ENCODE data around the gene DENND1A.
"Not testable (repeated sequence)": the region's sequence is repeated elsewhere in the genome, so short reads cannot be mapped to it uniquely, and the experiment has no call there.

Gene DENND1A

DNA sequence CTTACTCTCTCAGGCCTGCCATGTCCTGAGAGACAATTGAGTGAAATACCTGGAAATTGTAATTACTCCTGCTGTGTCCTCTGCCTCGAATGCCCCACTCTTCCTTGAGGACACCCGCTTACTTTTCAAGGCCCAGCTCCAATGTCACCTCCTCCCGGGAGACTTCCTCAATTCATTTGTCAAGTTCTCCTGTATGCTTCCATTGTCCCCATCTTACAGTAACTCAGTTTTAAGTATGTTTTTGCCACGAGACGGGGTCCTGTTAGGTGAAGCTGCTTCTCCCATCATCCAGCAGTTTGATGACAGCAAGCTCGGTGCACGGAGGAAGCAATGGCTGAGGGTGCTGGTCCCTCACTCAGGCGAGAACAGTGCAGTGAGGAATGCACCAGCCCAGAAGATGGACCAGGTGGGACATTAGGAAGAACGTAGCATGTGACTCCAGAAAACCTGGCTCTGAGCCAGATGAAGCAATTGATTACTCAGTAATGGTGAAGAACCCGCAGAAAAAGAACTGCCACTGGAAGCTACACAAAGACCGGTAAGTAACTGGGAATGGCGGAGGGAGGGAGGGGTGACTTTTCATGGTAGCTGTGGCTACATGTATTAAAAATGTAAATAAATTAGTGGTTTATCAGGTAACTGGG lies 274.8 kb downstream of the DENND1A start:
- DNase-seq (ENCODE audit: low spot score): no peak

DNA sequence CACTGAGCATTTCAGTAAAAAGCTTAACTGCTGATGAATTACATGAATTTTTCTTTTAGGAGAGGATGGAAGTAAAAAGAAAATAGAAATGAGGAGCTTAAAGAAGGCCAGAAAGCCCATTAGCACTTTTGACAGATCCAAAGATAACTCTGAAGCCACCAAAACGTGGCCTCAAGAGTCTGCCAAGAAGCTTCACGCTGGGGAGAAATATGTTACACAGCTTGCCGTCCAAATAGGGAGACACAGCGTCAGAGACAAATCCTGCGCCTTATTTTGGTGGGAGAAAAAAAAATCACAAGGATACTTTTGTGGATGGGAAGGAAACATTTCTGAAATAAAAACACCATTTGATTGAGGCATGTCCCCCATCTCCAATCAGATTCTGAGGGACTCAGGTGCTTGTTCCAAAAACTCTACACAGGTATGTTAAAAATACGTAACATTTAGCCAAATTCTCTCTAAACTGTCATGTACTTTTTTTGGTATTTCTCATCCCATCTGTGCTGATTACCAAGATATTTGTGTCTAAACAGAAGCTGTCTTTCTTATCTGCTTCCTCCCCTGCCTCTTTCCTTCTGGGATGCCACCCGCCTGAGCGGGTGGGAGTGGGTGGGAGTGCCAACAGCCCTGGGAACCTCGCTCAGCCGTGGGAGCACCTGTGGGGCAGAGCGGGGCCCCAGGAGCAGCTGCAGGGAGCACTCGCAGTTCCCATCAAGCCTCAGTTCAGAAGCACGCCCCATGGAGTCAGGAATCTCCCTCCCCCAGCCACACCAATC lies 275.5 kb downstream of the DENND1A start:
- DNase-seq (ENCODE audit: low spot score): no peak

DNA sequence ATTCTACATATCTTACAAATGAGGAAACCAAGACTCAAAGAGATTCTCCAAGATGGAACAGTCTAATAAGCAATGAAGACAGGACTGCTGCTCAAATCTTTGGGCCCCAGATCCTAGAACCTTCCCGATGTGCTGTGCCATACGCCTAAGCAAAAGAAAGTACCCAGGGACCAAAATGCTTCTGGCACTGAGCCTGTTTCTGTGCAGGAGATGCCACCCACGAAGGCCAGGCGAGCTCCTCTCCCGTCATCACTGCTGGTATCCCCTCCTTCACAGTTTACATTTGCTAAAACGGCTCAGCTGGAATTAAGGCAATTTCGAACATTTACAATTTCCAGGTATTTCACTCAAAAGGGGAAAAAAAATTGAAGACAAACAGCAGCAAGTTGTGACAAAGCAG lies 277.5 kb downstream of the DENND1A start:
- no peak for DNase-seq (ENCODE audit: low spot score)

DNA sequence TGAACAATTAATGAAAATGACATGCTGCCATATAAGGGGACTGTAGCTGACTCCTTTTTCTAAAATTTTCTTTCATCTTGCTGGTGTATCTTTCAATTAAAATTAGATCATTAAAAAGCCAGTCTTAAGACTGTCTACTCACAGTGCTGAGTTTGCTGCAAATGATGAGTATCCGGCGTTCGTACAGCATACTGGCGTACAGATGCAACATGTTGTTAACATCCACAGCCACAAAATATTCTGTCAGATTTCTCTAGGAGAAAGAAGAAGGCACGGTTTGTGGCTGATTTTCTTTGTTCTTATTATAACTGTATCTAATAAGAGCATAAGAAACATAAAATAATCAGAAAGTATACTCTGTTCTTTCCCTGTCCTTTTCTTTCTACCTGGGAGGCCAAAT lies 278.1 kb downstream of the DENND1A start:
- DNase-seq (ENCODE audit: low spot score): no peak

DNA sequence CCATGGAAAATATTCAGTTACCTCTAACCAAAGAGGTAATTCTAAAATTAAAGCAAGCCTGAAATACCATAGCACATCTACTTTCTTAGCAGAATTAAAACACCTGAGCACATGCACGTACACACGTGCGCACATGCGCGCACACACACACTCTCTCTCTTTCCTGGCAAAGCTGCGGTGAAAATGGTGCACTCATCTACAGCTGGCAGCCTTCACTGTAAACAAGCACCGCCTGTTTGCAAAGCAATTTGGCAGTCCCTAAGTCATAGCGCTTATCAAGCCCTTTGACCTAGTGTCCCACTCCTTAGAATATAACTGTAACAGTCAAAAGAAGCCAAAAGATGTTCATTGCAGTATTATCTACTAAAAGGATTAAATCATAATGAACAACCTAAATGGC lies 278.7 kb downstream of the DENND1A start:
- DNase-seq (ENCODE audit: low spot score): no peak

DNA sequence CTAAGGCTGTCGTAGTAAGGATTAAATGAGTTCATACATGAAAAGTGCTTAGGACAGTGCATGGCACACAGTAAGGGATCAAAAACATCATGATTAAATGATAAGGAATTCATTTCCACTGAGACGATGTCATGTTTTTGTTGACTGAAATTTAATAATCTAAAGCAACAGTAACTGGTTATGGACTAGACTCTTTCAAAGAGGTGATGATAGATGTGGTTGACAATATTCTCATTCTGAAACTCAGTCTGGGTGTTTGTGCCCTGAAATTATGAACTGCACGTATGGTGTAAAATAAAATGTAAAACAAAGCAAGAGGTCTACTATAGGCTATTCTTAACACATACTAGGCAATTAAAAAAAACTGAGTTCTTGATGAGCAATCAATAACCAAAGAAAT lies 280.0 kb downstream of the DENND1A start:
- no peak for DNase-seq (ENCODE audit: low spot score)

DNA sequence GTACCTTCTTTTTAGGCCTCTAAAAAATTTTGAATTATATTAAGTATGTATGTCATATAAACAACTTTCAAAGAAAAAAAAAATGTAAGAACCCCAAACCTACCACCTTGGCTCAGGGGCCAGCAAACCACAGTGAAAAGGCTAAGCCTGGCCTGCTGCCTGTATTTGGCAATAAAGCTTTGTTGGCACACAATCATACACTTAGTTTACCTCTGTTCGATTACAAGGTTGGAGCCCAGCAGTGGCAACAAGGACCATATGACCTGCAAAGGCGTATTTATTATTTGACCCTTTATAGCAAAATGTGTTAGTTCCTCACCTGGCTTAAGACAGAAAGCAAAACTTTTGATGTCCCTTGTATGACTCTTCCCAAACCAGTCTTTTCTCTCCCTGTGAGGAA lies 282.8 kb downstream of the DENND1A start:
- no peak for DNase-seq (ENCODE audit: low spot score)

DNA sequence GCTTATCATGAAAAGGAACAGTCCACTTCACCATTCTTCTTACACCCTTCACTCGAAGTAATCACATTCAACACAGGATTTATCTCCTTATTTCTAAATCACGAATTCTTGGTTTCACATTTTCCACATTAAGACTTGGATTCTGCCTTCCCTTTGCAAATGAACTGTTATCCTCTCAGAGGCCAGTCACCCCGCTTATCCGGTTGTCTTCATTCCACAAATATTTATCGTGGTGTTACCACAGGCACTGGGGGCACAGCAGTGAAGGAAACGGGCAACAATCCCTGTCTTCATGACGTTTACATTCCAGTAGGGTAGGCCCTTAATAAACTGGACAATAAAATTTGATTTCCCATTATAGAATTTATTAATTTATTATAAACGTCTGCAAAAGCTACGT lies 284.2 kb downstream of the DENND1A start:
- DNase-seq (ENCODE audit: low spot score): no peak

DNA sequence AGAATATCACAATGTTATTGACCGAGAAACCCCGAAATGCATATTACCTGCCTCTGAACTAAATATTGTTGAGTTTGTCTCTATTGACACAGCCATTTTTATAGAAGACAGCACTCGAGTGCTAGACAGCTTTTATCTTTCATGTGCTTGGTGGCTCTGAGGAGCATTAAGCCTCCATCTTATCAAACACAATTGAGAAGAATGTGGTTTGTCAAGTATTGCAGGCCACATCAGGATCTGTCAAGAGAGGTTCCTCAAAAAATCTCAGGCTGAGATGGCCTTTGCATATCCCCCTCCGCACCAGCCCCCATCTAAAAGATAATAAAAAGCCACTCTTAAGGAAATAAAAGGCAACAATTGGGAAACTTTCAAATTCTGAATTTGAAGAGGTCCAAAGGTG lies 284.8 kb downstream of the DENND1A start:
- DNase-seq (ENCODE audit: low spot score): no peak

DNA sequence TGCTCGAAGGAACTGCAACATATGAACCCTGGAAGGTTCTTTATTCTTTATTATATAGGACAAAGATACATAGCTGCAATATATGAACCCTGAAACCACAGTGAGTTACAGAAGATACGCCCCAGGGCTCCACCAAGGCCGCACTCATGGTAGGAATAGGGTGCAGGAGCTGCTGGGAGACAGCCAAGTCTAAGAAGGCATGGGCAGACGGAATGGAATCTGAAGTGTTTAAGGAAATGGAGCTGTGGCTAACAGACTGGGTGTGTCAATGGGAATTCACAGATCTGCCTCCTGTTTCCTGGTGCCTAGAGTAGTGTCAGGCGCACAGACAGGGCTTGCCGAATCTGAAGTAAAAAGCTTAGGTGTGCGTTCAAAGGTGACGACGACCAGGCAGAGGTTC lies 286.4 kb downstream of the DENND1A start:
- no peak for DNase-seq (ENCODE audit: low spot score)

DNA sequence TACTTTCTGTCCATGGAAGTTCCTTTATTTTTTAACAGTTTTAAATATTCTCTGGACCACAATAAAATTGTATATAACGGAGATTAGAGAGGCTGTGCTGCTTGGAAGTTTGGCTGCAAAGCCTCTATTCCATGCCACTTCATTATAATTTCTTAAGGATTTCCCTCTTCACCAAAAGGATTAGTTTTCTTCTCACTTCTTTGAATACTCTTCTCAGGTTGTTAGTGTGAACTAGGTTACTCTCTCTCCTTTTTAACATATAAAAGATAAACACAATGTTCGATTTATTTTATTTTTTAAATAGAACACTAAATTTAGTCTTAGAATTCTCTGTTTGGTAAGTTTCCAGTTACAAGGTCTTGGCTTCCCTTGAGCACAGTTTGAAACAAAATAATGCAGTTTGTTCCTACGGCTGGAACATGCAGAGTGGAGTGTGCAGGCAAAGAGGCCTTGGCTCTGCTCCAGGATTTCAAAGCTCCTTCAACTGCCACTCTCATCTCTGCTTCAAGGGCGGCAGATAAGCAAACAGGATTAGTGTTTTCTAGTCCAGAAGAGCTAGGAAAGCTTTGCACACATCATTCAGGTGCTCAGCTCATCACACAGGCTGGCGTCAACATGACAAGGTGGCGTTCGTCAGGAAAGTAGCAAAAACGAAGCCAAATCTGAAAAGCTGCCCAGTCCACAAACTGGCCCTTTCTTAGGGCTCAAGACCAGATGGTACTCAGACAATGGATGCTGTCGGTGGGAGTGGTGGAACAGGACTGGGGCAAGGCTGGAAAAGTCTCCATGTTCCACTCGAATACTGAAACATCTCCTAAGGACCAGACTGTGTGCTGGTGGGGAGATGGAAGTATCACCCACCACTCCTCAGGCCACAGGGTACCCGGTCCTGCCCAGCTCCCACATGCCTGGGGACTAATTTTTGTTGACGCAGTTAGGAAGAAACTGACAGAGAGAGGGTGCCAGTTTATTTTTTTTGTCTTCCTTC lies 287.3 kb downstream of the DENND1A start:
- DNase-seq (ENCODE audit: low spot score): no peak

DNA sequence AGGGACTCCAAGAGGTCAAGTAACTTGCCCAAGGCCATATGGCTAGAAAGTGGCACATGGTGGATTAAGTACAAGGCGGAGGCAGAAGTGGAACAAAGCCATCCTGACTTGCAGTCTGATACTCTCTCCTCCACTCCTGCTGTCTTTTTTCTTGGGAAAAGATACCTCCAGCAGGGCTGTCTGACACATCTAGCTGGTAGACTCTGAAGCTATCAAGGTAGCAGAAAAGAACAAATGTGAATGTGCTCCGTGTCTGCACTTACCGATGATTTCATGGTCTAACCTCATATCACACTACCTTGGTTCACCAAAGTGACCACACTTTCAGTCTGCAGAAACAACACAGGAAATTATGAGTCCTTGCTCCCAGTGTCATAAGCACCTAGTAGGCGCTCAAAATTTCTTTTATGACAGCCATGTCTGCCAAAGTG lies 289.1 kb downstream of the DENND1A start:
- DNase-seq (ENCODE audit: low spot score): no peak

DNA sequence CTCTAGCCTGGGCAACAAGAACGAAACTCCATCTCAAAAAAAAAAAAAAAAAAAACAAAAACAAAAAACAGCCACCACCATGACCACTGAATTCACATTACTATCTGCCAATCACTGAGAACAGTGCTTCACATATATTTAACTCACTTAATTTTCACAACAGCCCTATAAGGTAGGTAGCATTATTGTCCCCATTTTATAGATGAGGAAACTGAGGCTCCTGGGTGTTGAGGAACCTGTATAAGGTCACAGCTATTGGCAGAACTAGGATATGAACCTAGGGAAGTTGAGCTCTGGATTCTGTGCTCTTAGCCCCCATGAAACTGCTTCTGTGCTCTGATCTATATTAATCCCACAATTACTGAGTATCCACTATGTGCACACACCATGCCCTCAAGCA lies 290.2 kb downstream of the DENND1A start:
- no peak for DNase-seq (ENCODE audit: low spot score)

DNA sequence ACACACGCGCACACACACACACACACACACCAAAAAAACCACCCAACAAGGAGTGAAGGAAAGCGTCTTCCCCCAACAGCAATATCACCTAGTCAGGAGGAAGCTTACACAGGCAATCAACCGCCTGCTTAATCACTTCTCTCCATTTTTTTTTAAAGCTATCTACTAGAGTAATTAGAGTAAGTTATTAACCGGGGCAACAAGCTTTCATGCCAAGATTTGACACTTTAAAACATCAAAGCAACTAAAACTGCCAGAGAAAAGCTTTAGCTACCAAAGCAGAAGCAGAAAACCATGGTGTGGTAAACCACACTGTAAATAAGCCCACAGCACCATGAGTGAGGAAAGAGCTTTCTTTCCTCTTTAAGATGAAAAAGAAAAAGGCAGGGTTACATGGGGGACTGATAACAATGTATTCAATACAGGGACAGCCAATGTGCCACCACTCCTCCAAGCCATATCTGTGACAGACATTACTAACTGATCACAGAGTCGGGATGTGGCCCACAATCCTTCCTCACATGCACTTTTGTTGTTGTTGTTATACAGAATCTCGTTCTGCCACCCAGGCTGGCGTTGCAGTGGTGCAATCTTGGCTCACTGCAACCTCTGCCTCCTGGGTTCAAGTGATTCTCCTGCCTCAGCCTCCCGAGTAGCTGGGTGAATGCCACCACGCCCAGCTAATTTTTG lies 291.8 kb downstream of the DENND1A start:
- no peak for DNase-seq (ENCODE audit: low spot score)

DNA sequence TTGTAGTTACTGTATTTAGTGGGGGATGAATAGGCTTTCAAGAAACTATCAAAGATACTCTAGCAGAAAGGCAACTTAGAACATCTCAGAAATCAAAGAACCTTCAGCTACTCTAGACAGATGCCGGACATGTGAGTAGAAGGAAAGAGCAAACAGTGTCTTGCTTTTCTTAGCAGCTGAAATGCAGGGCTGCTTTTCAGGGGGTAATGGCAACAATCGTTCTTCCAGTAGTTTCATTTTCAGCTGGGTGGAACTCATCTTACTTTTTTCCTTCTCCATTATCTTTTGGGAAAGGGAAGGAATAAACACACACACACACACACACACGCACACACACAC lies 292.4 kb downstream of the DENND1A start:
- no peak for DNase-seq (ENCODE audit: low spot score)

DNA sequence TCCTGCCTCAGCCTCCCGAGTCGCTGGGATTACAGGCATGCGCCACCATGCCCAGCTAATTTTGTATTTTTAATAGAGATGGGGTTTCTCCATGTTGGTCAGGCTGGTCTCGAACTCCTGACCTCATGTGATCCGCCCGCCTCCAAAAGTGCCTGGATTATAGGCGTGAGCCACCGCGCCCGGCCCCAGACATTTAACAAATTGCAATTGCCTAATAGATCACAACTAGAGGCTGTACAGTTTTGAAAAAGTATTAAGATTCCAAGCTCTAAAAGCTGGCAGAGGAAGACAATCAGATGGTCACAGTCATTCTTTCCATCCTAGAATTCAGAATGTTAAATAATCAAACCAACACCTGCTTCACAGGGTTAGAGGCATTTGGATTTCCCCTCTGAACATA lies 293.1 kb downstream of the DENND1A start:
- not testable (repeated sequence) for DNase-seq (ENCODE audit: low spot score)

DNA sequence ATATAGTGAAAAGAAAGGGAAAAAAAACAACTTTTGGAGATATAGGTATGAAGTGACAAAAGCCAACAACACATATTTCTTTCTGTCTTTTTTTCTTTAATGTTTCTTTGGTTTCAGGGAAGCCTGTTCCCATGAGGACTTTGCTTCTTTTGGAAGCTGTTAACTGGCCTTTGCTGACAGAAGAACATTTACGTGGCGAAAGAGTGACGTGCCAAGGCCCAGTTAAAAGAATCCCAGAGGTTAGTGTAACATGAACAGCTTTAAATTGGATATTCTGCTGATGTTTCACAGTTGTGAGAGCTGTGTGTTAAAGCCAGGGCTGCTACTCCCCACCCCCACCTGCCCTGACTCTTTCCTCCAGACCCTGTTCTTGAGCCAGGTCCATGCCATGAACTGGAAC lies 298.1 kb downstream of the DENND1A start:
- DNase-seq (ENCODE audit: low spot score): no peak

DNA sequence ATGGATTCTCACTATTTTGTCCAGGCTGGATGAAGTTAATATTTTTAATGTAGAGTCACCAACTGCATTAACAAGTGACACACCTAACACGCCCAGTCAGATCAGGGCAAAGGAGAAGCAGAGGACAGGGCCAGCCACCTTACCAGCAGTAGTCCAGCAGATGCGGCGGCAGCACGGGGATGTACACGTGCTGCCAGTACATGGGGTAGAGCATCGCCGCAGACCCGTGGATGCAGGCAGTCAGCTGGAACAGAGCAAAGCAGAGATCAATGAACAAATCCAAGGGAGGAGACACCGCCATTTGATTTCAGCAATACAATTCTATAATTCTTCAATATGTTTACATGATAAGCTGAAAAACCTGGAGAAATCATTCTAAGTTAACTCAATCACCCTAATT lies 299.7 kb downstream of the DENND1A start:
- no peak for DNase-seq (ENCODE audit: low spot score)

DNA sequence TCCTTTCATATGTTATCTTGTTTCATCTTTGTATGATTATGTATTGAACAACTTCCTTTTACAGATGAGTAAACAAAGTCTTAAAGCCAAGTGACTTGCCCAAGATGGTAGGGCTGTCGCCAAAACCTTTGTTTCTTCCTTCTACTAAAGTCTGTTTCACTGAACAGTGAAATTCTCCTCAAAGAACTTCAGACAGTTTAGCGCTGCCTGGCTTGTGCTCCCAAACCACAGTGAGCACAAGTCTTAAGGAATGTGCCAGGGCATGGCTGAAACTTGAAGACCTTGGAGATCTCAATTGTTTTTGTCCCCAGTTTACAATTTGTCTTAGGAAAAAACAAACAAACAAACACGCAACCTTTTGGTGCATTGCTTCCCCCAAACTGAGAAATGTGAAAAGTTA lies 300.4 kb downstream of the DENND1A start:
- no peak for DNase-seq (ENCODE audit: low spot score)

DNA sequence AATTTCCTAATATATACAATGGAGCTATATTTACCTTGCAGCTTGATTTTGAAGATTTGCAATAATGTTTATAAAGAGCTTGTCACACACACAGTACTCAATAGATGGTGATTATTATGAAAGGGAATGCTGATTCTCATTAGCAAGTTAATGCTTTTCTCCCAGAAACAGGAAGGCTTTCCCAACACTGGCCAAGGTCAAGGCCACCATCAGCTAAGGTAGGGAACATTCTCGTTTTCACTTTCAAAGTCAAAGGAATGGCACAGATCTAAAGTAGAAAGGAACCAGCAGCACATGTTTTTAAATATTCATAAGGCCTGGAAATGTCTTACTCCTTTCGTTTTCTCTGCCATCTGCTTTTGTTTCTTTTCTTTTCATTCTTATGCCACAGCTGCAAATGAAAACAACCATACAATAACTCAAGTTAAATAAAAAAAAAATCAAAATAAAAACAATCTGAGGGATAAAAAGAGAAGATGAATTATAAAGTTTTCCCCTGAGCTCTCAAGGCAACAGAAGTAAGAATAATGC lies 307.1 kb downstream of the DENND1A start:
- no peak for DNase-seq (ENCODE audit: low spot score)

DNA sequence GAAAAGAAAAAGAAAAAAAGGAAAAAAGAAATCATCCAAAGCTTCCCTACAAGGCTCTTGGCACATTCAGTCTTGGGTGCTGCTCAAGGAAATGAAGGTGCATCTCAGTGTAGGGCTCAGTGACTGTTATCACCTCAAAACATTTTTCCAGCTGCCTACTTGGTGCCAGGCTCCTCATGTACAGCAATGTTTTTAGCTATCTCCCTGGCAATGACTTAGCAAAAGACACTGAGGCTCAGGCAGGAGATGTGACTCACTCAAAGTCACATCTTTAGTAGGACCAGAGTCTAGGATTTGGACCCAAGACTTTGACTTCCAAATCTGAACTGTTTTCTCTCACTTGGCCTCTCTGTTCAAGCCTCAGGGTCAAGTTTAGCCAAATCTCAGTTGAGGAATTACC lies 309.7 kb downstream of the DENND1A start:
- no peak for DNase-seq (ENCODE audit: low spot score)

All from AG08396 (cell line).